GM18526 (cell line): ENCODE results near the gene OR5A2.

Experiments
- POLR2A ChIP-seq: IDR thresholded peaks from 3 replicates; pipeline ENCODE4 v1.6.1; 2011; ENCODE audit not compliant: insufficient read length; ENCODE audit errors: extremely low read depth

OR5A2 gene, protein sequence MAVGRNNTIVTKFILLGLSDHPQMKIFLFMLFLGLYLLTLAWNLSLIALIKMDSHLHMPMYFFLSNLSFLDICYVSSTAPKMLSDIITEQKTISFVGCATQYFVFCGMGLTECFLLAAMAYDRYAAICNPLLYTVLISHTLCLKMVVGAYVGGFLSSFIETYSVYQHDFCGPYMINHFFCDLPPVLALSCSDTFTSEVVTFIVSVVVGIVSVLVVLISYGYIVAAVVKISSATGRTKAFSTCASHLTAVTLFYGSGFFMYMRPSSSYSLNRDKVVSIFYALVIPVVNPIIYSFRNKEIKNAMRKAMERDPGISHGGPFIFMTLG

DNA sequence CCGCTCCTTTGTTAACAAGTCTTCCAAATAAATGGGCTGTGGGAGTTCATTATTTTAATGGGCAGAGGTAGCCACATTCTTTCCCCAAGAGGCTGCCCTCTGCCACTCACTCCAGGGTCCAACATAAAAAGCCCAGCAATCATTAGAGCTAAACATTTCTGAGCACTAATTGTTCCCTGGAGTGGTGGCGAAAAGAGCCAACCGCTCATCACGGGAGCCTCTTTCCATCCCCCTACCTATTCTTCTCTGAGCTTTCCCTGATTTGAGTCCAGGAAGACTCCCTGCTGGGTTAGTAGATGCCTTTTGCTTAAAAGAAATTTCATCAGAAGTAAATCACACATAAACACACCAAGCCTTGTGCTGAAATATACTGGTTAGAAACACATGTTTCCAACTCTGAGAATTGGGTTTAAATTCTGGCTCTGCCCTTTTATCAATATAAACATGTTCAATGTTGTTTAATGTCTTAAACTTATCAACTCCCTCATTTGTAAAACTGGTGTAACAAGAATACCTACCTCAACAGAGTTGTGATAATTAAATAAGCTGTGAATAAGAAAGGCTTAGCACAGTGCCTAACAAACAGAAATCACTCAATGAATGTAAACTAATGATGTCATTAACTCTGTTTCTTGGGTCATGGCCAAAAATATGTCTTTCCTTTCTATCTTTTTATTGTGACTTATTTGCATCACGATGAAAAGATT lies at the start of gene OR5A2:
Gene OR5A2 (minus strand): TSS at position 53 of the 707 bp plus-strand sequence. CDS start 3,460 bp downstream, outside the sequence.
- TF ChIP-seq POLR2A = no peak

DNA sequence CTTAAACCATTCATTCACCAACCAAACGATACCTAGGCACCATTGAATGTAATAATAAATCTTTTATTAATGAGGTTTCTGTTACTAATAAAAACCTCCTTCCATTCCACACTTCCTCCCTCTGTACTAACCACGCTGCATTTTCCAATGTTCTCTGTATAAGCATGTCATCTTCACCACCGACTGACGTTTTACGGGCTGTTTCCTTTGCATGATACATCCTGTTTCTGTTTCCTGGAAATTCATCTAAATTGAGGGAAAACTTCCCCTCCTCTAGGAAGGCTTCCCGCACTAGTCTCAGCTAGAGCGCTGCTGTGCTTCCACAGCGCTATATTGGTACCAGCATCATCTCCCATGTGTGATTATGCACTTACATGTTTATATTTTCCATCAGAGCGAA lies 49.0 kb upstream of the OR5A2 start:
- no peak for TF ChIP-seq POLR2A

DNA sequence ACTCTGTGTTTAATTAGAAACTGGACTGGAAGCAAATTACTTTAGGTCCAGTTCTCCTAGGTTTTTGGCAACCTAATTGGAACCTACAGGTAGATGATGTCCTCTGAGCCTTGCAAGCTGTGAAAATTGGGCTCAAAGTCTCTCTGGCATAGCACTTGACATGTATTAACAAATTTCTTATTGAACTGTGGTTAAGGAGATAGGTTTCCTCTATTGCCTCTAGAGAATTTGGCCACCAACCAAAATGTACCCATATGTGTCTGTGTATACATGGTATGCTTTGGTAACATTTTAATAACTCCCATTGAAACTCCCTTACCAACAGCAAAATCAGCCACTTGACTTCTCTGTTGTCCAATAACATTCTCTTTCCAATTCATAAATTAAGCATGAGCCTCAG lies 46.8 kb upstream of the OR5A2 start, which contains the start of gene OR4D10:
Gene OR4D10 (plus strand): TSS at position 301 of the 400 bp plus-strand sequence. CDS start 4,115 bp downstream, outside the sequence.
- no peak for TF ChIP-seq POLR2A

DNA sequence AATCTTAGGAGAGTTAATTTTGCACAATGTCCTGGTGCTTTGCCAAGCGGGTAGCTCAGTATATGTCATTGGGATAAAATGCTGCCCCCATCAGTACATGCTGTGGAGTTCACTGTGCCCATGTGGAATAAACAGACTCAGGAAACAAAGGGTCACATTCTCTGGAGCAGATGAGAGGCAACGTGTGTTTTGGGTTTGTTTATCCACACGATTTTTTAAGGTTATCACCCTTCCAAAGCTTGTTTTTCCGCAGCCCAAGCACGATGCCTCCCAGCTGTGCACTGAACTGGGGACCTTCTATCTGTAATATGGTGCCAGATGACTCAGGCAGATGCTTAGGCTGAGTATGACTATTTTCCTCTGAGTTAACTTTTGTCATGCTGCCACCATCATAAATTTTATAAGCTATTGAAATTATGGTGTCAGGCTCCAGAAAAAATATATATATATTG lies 37.0 kb upstream of the OR5A2 start:
- TF ChIP-seq POLR2A = no peak

DNA sequence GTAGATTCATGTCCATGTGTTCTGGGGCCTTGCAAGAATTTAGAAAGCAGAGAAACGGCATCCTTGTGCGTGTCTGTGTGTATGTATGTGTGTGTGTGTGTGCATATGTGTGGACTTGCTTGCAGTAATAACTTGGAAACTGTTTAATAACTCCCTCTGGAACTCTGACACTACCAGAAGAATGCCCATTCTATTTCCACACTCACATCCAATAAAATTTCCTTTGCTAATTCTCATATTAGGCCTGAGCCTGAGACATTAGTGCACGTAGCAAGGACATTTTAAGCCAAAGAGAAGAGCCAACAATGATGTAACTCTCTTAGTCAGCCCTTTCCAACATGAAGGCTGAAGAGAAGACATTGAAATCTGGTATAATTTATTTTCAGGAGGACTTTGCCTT lies 33.7 kb upstream of the OR5A2 start:
- no peak for TF ChIP-seq POLR2A

DNA sequence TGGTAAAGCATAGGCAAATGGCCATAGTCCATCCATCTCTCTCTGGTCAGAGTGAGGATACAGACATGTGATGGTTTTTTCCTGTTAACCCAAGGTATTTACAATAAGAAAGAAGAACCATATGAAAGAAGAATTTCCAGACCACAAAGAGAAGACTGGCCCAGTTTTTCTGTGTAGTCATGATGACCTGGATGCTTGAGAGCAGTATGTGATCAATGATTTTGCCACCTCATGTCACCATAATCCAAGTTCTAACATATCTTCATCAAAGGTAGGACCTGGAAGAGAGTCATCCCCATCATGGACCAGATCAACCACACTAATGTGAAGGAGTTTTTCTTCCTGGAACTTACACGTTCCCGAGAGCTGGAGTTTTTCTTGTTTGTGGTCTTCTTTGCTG lies 30.4 kb upstream of the OR5A2 start, which contains the start of gene OR4D6:
Gene OR4D6 (plus strand): TSS at position 301 of the 400 bp plus-strand sequence. CDS start 0 bp downstream, at position 301.
- TF ChIP-seq POLR2A = no peak

DNA sequence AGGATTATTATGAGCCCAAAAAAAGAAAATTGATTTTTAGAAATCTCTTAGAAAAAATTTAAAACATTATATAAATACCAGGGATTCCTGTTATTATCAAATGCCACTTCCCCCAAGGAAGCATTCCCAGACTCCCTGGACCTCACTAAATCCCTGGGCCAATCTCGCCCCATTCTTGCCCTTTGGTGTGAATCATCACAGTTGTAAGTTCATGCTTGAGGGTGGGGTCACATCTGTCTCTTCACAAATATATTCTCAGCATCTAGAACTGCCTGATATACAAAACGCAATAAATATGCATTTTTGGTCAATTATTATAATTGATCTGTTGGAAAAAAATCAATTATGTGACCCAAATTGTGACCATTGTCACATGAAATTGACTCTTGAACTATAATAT lies 22.3 kb upstream of the OR5A2 start:
- no peak for TF ChIP-seq POLR2A

DNA sequence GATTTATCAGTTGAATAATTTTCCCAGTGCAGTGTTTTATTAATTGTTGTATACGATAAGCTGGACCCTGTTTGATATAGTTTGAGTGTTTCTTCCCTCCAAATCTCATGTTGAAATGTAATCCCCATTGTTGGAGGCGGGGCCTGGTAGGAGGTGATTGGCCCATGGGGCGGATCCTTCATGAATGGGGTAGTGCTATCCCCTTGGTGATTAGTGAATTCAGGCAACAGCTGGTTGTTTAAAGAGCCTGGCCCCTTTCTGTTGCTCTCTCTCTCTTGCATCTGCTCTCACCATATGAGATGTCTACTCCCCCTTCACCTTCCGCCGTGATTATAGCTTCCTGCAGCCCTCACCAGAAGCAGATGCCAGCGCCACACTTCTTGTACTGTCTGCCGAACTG lies 11.6 kb upstream of the OR5A2 start:
- no peak for TF ChIP-seq POLR2A

DNA sequence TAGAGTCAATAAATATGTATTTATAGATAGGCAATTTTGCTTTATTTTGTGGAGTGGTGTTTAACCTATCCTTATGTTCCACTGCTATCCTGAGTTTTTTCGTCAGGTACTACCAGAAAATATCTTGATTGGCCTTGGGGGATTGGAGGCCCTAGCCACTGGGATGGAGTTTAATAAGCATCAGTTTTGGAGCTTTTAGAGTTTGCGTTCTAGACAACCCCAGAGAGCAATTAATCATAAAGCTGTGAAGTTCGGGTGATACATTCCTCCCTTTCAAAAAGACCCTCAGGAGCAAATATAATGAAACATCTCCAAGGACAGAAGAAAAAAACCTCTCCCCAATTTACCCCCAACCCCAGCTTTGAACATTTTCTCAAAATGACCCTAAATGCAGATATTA lies 10.0 kb upstream of the OR5A2 start, which contains the start of gene OR5A1:
Gene OR5A1 (plus strand): TSS at position 301 of the 400 bp plus-strand sequence. CDS start 6,700 bp downstream, outside the sequence.
- no peak for TF ChIP-seq POLR2A

DNA sequence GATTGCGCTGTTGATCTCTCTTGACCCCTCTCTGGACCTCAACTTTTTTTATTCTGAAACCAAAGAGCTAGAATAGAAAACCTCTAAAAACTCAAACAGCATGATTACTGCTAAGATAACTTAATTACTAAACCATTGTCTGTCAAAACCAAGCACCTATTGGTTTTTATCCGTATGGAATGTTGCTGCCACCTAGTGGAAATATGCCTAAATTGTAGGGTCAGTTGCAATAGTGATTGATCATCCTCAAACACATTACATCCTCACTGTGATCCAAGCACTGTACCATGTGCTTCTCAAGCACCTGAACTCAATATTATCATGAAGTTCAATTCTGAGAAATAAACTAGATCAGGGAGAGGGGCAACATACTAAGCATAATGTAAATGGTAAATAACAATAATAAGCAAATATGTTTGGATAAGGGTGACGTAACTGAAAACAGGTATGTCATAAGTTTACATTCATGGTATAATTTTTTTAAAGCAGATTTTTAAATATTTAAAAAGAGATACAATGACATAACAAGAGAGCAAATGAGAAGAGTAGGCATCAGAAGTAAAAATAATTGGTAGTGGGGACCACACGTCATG lies 3.8 kb upstream of the OR5A2 start:
- no peak for TF ChIP-seq POLR2A

DNA sequence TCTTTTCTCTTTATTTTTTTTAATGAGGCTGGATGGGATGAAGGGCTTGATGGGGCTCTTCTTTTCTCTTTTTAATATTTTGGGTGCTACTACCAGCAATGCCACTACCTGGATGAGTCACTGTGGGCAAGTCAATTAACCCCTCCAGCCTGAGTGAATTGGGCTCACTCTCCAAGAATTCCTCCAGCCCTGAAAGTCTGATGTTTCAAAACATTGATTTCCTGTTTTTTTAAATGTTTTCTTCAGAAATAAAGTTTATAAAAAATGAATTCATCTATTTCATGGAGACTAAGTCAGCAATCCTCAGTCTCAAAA lies 812 bp upstream of the OR5A2 start:
- no peak for TF ChIP-seq POLR2A

DNA sequence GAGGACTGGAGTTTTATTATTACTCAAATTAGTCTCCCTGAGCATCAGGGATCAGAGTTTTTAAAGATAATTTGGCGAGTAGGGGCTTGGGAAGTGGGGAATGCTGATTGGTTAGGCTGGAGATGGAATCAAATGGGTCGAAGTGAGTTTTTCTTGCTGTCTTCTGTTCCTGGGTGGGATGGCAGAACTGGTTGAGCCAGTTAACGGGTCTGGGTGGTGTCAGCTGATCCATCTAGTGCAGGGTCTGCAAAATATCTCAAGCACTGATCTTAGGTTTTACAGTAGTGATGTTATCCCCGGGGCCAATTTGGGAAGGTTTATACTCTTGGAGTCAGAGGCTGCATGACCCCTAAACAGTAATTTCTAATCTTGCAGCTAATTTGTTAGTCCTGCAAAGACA lies 1.1 kb downstream of the OR5A2 start:
- TF ChIP-seq POLR2A = no peak

DNA sequence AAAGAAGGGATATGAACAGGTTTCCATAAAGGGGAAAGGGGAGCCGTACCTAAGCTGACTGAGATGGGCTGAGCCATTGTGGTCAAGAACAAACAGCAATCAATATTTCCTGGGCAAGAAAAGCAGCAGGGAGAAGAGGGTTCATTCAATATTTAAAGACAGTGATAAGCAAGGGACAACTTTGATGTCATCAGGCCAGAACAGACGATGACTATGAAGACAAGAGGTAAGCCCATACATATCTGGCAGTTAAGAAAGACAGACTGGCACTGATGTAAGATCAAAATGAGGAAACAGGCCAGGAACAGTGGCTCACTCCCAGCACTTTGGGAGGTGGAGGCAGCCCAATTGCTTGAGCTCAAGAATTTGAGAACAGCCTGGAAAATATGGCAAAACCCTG lies 2.4 kb downstream of the OR5A2 start:
- no peak for TF ChIP-seq POLR2A

DNA sequence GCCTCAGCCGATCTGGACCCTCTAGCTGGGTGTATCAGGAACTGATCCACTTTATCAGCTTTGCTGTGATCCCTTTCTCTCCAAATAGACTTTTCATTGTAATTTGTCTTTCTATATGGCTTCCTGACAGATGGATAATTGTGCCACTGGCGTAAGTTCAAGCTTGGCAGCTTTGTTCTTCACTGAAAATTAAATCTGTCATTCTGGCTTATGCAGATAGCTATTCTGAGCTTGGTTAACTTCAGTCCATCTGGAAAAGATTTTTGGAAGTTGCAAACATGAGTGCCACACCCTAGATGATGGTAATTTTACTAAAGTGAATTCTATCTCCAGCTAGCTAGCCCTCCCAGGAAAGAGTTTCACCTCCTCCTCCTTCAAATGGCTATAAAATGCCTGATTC lies 8.1 kb downstream of the OR5A2 start:
- TF ChIP-seq POLR2A = no peak

DNA sequence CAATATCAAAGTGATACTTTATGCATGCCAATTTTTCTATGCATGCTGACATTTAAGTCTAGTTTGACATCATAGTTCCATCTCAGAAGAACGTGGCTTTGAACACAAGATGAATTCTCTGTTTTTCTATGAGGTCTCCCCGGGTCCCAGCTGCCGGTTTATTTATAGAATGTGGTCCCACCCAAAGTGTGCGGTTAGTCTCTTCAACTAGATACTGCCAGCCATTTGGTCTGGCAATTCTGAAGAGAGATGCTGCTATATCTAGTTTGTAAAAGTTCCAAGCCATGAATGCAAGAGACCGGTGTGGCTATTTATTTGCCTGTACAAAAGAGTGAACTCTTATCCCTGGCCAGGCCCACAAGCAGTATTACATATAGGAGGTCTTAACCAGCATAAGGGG lies 9.2 kb downstream of the OR5A2 start:
- TF ChIP-seq POLR2A = no peak

DNA sequence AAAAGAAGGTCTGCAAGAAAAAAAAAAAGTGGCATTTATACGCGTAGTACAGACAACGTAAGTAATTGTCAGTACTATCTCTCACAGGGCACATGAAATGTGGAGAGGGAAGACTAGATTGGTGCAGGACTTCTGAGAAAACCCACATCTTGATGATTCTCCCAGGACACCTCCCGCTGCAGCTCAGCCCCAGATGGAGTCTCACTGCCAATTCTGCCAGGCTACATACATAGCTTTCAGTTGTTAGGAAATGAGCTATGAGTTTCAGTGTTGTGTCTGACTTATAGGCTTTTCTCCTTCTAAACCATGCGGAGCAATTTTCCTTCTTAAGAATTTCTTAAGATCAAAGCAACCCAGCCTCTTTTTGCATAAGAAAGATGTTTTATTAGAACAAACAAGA lies 9.6 kb downstream of the OR5A2 start:
- no peak for TF ChIP-seq POLR2A
